ENCODE results near the gene TMA7B. TPM values are rescaled to one million over a fixed set of nuclear protein-coding genes. Genes with fewer than 3 reads are reported as not detected.

Gene TMA7B
- not detected in 2 replicates for total RNA-seq (ENCODE audit: low replicate concordance)

DNA sequence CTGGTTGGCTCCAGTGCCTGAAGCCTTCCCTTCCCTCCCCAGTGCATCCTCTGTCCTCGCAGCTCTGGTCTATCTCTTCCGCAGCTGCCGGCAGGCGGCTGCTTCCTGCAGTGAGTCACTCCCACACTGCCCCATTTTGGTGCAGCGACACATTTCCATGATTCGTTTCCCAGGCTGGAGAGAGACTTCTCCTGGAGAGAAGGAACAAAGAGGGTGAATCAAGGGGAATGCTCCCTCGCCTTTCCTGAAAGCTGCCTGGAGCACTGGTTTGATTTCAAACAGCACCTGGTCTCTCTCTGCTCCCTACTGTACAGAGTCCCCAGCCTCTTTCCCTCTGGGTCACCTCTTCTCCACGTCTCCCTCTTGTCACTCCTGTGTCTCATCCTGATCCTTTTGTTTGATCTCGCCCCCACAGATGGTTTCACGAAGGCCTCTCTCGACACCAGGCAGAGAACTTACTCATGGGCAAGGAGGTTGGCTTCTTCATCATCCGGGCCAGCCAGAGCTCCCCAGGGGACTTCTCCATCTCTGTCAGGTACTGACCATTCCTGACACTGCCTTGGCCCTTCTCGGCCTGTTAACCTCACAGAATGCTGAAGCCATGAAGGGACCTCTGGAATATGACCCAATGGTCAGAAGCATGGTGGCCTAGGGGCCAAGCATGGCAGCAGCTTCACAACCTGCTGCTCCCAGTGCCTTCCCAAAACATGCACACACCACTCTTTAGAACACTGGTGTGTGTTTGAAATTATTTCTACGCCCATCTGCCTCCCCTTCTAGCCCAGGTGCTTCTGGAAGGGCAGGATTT is at the start of gene TMA7B:
Gene TMA7B, plus strand, starts transcription at position 758 of the 808 bp plus-strand sequence. CDS start 3,978 bp downstream, outside the sequence.

DNA sequence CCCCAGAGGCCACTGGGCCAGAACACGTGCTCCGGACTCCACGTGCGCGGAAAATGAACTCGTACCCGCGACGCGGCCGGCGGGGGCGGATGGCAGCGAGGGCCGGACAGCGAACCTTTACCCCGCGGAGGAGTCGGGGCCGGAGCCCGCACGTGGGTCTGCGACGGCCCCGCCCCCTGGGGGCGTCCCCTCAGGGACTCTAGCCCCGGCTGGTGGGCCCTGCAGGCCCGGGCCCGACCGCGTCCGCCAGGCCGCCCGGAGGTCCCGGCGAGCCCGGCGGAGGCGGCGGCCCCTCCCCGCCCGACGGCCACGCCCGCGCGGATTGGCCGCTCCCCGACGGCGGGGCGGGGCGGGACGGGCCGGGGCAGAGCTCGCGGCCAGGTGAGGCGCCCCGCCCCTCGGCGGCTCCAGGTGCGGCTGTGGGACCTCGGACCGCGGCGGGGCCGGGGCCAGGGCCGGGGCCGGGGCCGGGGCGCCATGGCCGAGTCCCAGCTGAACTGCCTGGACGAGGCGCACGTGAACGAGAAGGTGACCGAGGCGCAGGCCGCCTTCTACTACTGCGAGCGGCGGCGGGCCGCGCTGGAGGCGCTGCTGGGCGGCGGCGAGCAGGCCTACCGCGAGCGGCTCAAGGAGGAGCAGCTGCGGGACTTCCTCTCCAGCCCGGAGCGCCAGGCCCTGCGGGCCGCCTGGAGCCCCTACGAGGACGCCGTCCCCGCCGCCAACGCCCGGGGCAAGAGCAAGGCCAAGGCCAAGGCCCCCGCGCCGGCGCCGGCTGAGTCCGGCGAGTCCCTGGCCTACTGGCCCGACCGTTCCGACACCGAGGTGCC is 34.6 kb downstream of the TMA7B start, which contains the start of gene FAM83F:
Gene FAM83F, plus strand, starts transcription at position 389 of the 827 bp plus-strand sequence. Its CDS starts 89 bp downstream, at position 478.

Other genes starting within 250 kb of the TMA7B start
- gene ENTHD1, start 66.6 kb upstream of the TMA7B start, total RNA-seq (ENCODE audit: low replicate concordance) = not detected in 2 replicates
- gene GRAP2, start 59.3 kb upstream of the TMA7B start, total RNA-seq (ENCODE audit: low replicate concordance) = not detected in 2 replicates
- under 0.01 TPM in 1 of 2 replicates, not detected in the other for gene FAM83F, start 34.6 kb downstream of the TMA7B start, total RNA-seq (ENCODE audit: low replicate concordance)
- 10.1 and 12.2 TPM in 2 replicates for gene TNRC6B, start 217.5 kb downstream of the TMA7B start, total RNA-seq (ENCODE audit: low replicate concordance)